Colonic mucosa (tissue), 4 donors: ENCODE data around the gene GLS2. TPM values are rescaled to one million over a fixed set of nuclear protein-coding genes. Genes with fewer than 3 reads are reported as not detected.
"Not testable (repeated sequence)": the region's sequence is repeated elsewhere in the genome, so short reads cannot be mapped to it uniquely, and the experiment has no call there.

Source experiments
- DNase-seq: peaks from one replicate; pipeline ENCODE4 v3.0.0-alpha.2; 2020
- H3K27ac ChIP-seq: fragments of 200-600 bp; one replicate; pipeline ENCODE4 v1.8.0; 2021
- H3K27me3 ChIP-seq: fragments of 200-600 bp; one replicate; pipeline ENCODE4 v1.8.0; 2021
- H3K36me3 ChIP-seq: fragments of 200-600 bp; one replicate; pipeline ENCODE4 v1.8.0; 2021
- H3K4me1 ChIP-seq: fragments of 200-600 bp; one replicate; pipeline ENCODE4 v1.8.0; 2021; ENCODE audit warnings: mild to moderate bottlenecking
- H3K4me3 ChIP-seq: fragments of 200-600 bp; one replicate; pipeline ENCODE4 v1.8.0; 2021
- H3K9ac ChIP-seq, 2 donors: one replicate each; pipeline ENCODE4 v1.7.0; 2013; ENCODE audit warnings: control low read depth in 2 of 2, low read depth in 2 of 2, low read length in 2 of 2
- H3K9me3 ChIP-seq: fragments of 200-600 bp; one replicate; pipeline ENCODE4 v1.8.0; 2021
- CTCF ChIP-seq: fragments of 200-600 bp; IDR thresholded peaks from one replicate; pipeline ENCODE4 v1.8.0; 2022; ENCODE audit warnings: antibody characterized with exemption, mild to moderate bottlenecking
- intact Hi-C: fragments of 100-400 bp; cut with DNase I; formaldehyde crosslinking; loops from one replicate; pipeline ENCODE4 v1.14.1; 2022
- total RNA-seq, 2 donors: library from RNA; stranded (reverse); fragmentation: NEBNext Ultra II Directional in 1 of 2; extraction: Animal tissue kit (Norgen Biotek cat#: 25700) in 1 of 2; gene quantifications; one replicate each; pipeline ENCODE4 v1.2.1, GENCODE V29; 2021
- donor health status: healthy.
- donor health status: DM: no; HTN: no; CAD: no.
- donor health status: DM: no; HTN: no; CAD: no.

GLS2 gene
- total RNA-seq, 2 donors from 2014 or later, result 1.7 to 3.0 TPM

GRCh38 chr12:56449622-56449984 lies 38.4 kb downstream of the GLS2 start:
- H3K27me3 ChIP-seq, result no peaks in the 10 kb centered on the region
- no peaks in the 10 kb centered on the region for H3K9me3 ChIP-seq
- H3K36me3 ChIP-seq, result no peaks in the 10 kb centered on the region
- DNase-seq, result no peak
- peak overlapping the region; percentile 73 for H3K27ac ChIP-seq
- peak overlapping the region in 1 of 2 donors; percentile 86 for H3K9ac ChIP-seq
- H3K4me1 ChIP-seq, result no peaks in the 10 kb centered on the region
- H3K4me3 ChIP-seq, result peak overlapping the region; percentile 58
- intact Hi-C loops, result loop anchor here (5.0 kb wide), 1 partner anchor 87 kb away; the partner anchor contains the start of genes APOF and STAT2
- TF ChIP-seq CTCF, result no peak

- Histone ChIP-seq H3K9ac (peak within 1 kb of the TSS; percentile 61 to 86), H3K27ac (peak within 1 kb of the TSS; percentile 73), H3K4me1 (no peaks in the 10 kb centered on the region), H3K36me3 (no peaks in the 10 kb centered on the region), H3K4me3 (peak within 1 kb of the TSS; percentile 58), H3K27me3 (no peaks in the 10 kb centered on the region), H3K9me3 (no peaks in the 10 kb centered on the region)
- intact Hi-C loops, result loop anchor here (5.0 kb wide), 1 partner anchor 87 kb away; the partner anchor contains the start of genes APOF and STAT2
- TF ChIP-seq CTCF, result no peak
- DNase-seq, result peak; percentile 93
Measured at GRCh38 chr12:56448860-56449621, 38.9 kb downstream of the GLS2 start, which contains the start of gene TIMELESS. Gene TIMELESS, minus strand, starts transcription at chr12:56449426. Its CDS starts 15,256 bp downstream, at chr12:56434170.

GRCh38 chr12:56443208-56443607 lies 44.8 kb downstream of the GLS2 start:
- H3K4me1 ChIP-seq, H3K4me3 ChIP-seq, H3K36me3 ChIP-seq, H3K27ac ChIP-seq, H3K27me3 ChIP-seq, H3K9me3 ChIP-seq, DNase-seq, H3K9ac ChIP-seq, intact Hi-C loops: not testable (repeated sequence)

GRCh38 chr12:56437430-56438176 lies 50.4 kb downstream of the GLS2 start:
- no peak for DNase-seq
- no peaks in the 10 kb centered on the region for H3K4me1 ChIP-seq
- no peaks in the 10 kb centered on the region for H3K9me3 ChIP-seq
- no peak overlapping the region for H3K9ac ChIP-seq
- H3K36me3 ChIP-seq, result no peaks in the 10 kb centered on the region
- intact Hi-C loops, result no loop called here
- H3K4me3 ChIP-seq, result no peak overlapping the region
- no peaks in the 10 kb centered on the region for H3K27me3 ChIP-seq
- no peak for TF ChIP-seq CTCF
- H3K27ac ChIP-seq, result no peak overlapping the region

- no peak for TF ChIP-seq CTCF
- Histone ChIP-seq H3K27ac (no peak overlapping the region), H3K4me1 (no peaks in the 10 kb centered on the region), H3K9ac (no peak overlapping the region), H3K27me3 (no peaks in the 10 kb centered on the region), H3K9me3 (no peaks in the 10 kb centered on the region), H3K36me3 (no peaks in the 10 kb centered on the region), H3K4me3 (no peak overlapping the region)
- intact Hi-C loops, result no loop called here
- no peak for DNase-seq
Measured at GRCh38 chr12:56434828-56435227, 53.1 kb downstream of the GLS2 start.
